Neuronal stem cell (in vitro differentiated cells): Measurements from ENCODE around the gene CDC42BPA.

ENCODE experiments used
- DNase-seq: peaks from one replicate; pipeline ENCODE4 v3.0.0-alpha.2; 2013; ENCODE audit warnings: low spot score
- H2AFZ ChIP-seq: one replicate; pipeline ENCODE4 v1.6.1; 2013; ENCODE audit warnings: mild to moderate bottlenecking, low read length, inconsistent platforms
- H2AK5ac ChIP-seq: 2 replicates; pipeline ENCODE4 v1.6.1; 2013; ENCODE audit warnings: low read depth, mild to moderate bottlenecking, inconsistent platforms, low read length, moderate library complexity, mixed read lengths
- H2BK120ac ChIP-seq: 2 replicates; pipeline ENCODE4 v1.6.1; 2013; ENCODE audit warnings: low read depth, mild to moderate bottlenecking, inconsistent platforms, low read length, moderate library complexity, mixed read lengths
- H2BK12ac ChIP-seq: one replicate; pipeline ENCODE4 v1.6.1; 2013; ENCODE audit warnings: low read length, inconsistent platforms
- H2BK15ac ChIP-seq: 2 replicates; pipeline ENCODE4 v1.6.1; 2013; ENCODE audit warnings: mild to moderate bottlenecking, low read length, inconsistent platforms, mixed read lengths
- H2BK5ac ChIP-seq: one replicate; pipeline ENCODE4 v1.6.1; 2013; ENCODE audit warnings: inconsistent platforms, mild to moderate bottlenecking, low read length, moderate library complexity
- H3K14ac ChIP-seq: one replicate; pipeline ENCODE4 v1.6.1; 2013; ENCODE audit warnings: low read length, inconsistent platforms
- H3K18ac ChIP-seq: 2 replicates; pipeline ENCODE4 v1.6.1; 2013; ENCODE audit warnings: low read length, inconsistent platforms
- H3K23ac ChIP-seq: 2 replicates; pipeline ENCODE4 v1.6.1; 2013; ENCODE audit warnings: low read depth, mild to moderate bottlenecking, mixed read lengths, low read length, inconsistent platforms; ENCODE audit not compliant: poor library complexity
- H3K27ac ChIP-seq: replicated peaks from 3 replicates; pipeline ENCODE4 v1.5.1; 2013; ENCODE audit warnings: low read length, inconsistent platforms
- H3K27me3 ChIP-seq, 3 experiments: 2 replicates each; pipeline ENCODE4 v1.6.1; 2013; ENCODE audit warnings: low read length in 3 of 3, mild to moderate bottlenecking in 2 of 3, inconsistent platforms in 1 of 3, low read depth in 1 of 3, mixed read lengths in 1 of 3, moderate library complexity in 1 of 3; ENCODE audit not compliant: control insufficient read depth in 3 of 3, insufficient read depth in 3 of 3
- H3K36me3 ChIP-seq, 2 donors: replicated peaks in 1 of 2; 2 replicates each; pipeline ENCODE4 v1.6.1; 2013; ENCODE audit warnings: low read length in 2 of 2; ENCODE audit not compliant: control insufficient read depth in 2 of 2, insufficient read depth in 2 of 2
- H3K4ac ChIP-seq: 2 replicates; pipeline ENCODE4 v1.6.1; 2013; ENCODE audit warnings: inconsistent platforms, mild to moderate bottlenecking, low read length, moderate library complexity
- H3K4me1 ChIP-seq, 2 donors: 1 replicate in 1 of 2; 2 replicates in 1 of 2; pipeline ENCODE4 v1.6.1; 2013; ENCODE audit warnings: low read length in 2 of 2, low read depth in 1 of 2; ENCODE audit not compliant: control insufficient read depth in 2 of 2, insufficient read depth in 1 of 2
- H3K4me2 ChIP-seq: one replicate; pipeline ENCODE4 v1.6.1; 2013; ENCODE audit warnings: mild to moderate bottlenecking, low read length, inconsistent platforms; ENCODE audit not compliant: insufficient read depth, poor library complexity, severe bottlenecking
- H3K4me3 ChIP-seq, 2 donors: 2 replicates each; pipeline ENCODE4 v1.5.1; 2013; ENCODE audit warnings: low read length in 2 of 2, mild to moderate bottlenecking in 2 of 2, inconsistent platforms in 1 of 2, moderate library complexity in 1 of 2
- H3K79me1 ChIP-seq: one replicate; pipeline ENCODE4 v1.6.1; 2013; ENCODE audit warnings: low read depth, mild to moderate bottlenecking, inconsistent platforms, low read length, moderate library complexity
- H3K9ac ChIP-seq: one replicate; pipeline ENCODE4 v1.6.1; 2013; ENCODE audit warnings: mild to moderate bottlenecking, low read depth, low read length, inconsistent platforms; ENCODE audit not compliant: poor library complexity
- H3K9me3 ChIP-seq, 2 donors: replicated peaks in 1 of 2; 2 replicates each; pipeline versions ENCODE3 to v1.6.1; 2013; ENCODE audit warnings: low read length in 2 of 2, mild to moderate bottlenecking in 2 of 2, inconsistent platforms in 1 of 2, low read depth in 1 of 2, mixed read lengths in 1 of 2, moderate library complexity in 1 of 2; ENCODE audit not compliant: control insufficient read depth in 2 of 2, insufficient read depth in 1 of 2
- H4K8ac ChIP-seq: one replicate; pipeline ENCODE4 v1.6.1; 2013; ENCODE audit warnings: low read depth, mild to moderate bottlenecking, inconsistent platforms, low read length, moderate library complexity
- H4K91ac ChIP-seq: one replicate; pipeline ENCODE4 v1.6.1; 2013; ENCODE audit warnings: low read length, low read depth, mild to moderate bottlenecking, inconsistent platforms; ENCODE audit not compliant: poor library complexity
- WGBS, 2 donors: extraction: QIAGEN DNeasy Blood & Tissue Kit; methylation state at CpG; one replicate each; pipeline ENCODE4 v1.1.7; 2013; ENCODE audit warnings: missing lambda C conversion rate in 2 of 2, mixed read lengths in 1 of 2; ENCODE audit not compliant: insufficient read length in 2 of 2, insufficient replicate concordance in 1 of 2; ENCODE audit errors: extremely low coverage in 2 of 2; 5-methylcytosine and 5-hydroxymethylcytosine counted together

The CDC42BPA gene

GRCh38 chr1:227268943-227269342 lies 49.3 kb downstream of the CDC42BPA start:
- Histone ChIP-seq H2BK120ac (no peak overlapping the region), H3K23ac (no peak overlapping the region), H3K4me1 (no peaks in the 10 kb centered on the region), H3K4me3 (no peak overlapping the region), H2BK5ac (no peak overlapping the region), H3K18ac (no peak overlapping the region), H2AK5ac (no peak overlapping the region), H3K9me3 (peaks cover 0 to 3% of the 10 kb centered on the region in 2 donors), H3K14ac (no peak overlapping the region), H3K27me3 (no peaks in the 10 kb centered on the region), H2BK12ac (no peak overlapping the region), H3K4ac (no peak overlapping the region), H2AFZ (no peak overlapping the region), H3K4me2 (no peak overlapping the region), H3K27ac (no peak overlapping the region), H3K79me1 (no peaks in the 10 kb centered on the region), H2BK15ac (no peak overlapping the region), H3K9ac (no peak overlapping the region), H4K91ac (no peak overlapping the region), H4K8ac (no peak overlapping the region), H3K36me3 (no peaks in the 10 kb centered on the region)
- DNase-seq, result no peak
- no CpG with 5 or more reads among the region's 1 CpG for WGBS, 2 donors

- Histone ChIP-seq H3K9ac (no peak overlapping the region), H3K14ac (no peak overlapping the region), H2BK5ac (no peak overlapping the region), H3K4me1 (no peaks in the 10 kb centered on the region), H2BK15ac (no peak overlapping the region), H3K4ac (no peak overlapping the region), H2AK5ac (no peak overlapping the region), H2BK120ac (no peak overlapping the region), H3K9me3 (peaks cover 0 to 3% of the 10 kb centered on the region in 2 donors), H4K91ac (no peak overlapping the region), H3K27ac (no peak overlapping the region), H3K4me3 (no peak overlapping the region), H3K36me3 (no peaks in the 10 kb centered on the region), H4K8ac (no peak overlapping the region), H2AFZ (no peak overlapping the region), H3K23ac (no peak overlapping the region), H2BK12ac (no peak overlapping the region), H3K4me2 (no peak overlapping the region), H3K18ac (no peak overlapping the region), H3K79me1 (no peaks in the 10 kb centered on the region), H3K27me3 (no peaks in the 10 kb centered on the region)
- DNase-seq, result no peak
- WGBS, 2 donors, result no CpG with 5 or more reads among the region's 3 CpGs
These were observed 52.4 kb downstream of the CDC42BPA start for GRCh38 chr1:227265891-227266290.

GRCh38 chr1:227263869-227264268 lies 54.4 kb downstream of the CDC42BPA start:
- peaks cover 0 to 3% of the 10 kb centered on the region in 2 donors for H3K9me3 ChIP-seq
- no peak overlapping the region for H3K4me2 ChIP-seq
- peaks cover 2% of the 10 kb centered on the region for H3K79me1 ChIP-seq
- no peak overlapping the region for H3K4me3 ChIP-seq
- H3K4me1 ChIP-seq, result no peaks in the 10 kb centered on the region
- no peak overlapping the region for H2BK120ac ChIP-seq
- H3K36me3 ChIP-seq, result no peaks in the 10 kb centered on the region
- no peak overlapping the region for H4K91ac ChIP-seq
- no peak overlapping the region for H2BK5ac ChIP-seq
- no peak overlapping the region for H2AFZ ChIP-seq
- no peak for DNase-seq
- H3K4ac ChIP-seq, result no peak overlapping the region
- no peak overlapping the region for H3K23ac ChIP-seq
- no peak overlapping the region for H3K9ac ChIP-seq
- H2BK15ac ChIP-seq, result no peak overlapping the region
- H2AK5ac ChIP-seq, result no peak overlapping the region
- H3K27me3 ChIP-seq, result no peaks in the 10 kb centered on the region
- no peak overlapping the region for H3K14ac ChIP-seq
- H4K8ac ChIP-seq, result no peak overlapping the region
- no peak overlapping the region for H3K18ac ChIP-seq
- no peak overlapping the region for H3K27ac ChIP-seq
- no CpG with 5 or more reads among the region's 1 CpG for WGBS, 2 donors
- H2BK12ac ChIP-seq, result no peak overlapping the region

GRCh38 chr1:227261501-227261900 lies 56.8 kb downstream of the CDC42BPA start:
- H3K4ac ChIP-seq, result no peak overlapping the region
- no peak overlapping the region for H3K27ac ChIP-seq
- no peak overlapping the region for H2BK12ac ChIP-seq
- H3K27me3 ChIP-seq, result no peaks in the 10 kb centered on the region
- peaks cover 2% of the 10 kb centered on the region for H3K79me1 ChIP-seq
- DNase-seq, result no peak
- H3K18ac ChIP-seq, result no peak overlapping the region
- H3K4me2 ChIP-seq, result no peak overlapping the region
- no peak overlapping the region for H4K91ac ChIP-seq
- H3K14ac ChIP-seq, result no peak overlapping the region
- H3K4me3 ChIP-seq, result no peak overlapping the region
- H2AFZ ChIP-seq, result no peak overlapping the region
- H2AK5ac ChIP-seq, result no peak overlapping the region
- no CpG with 5 or more reads among the region's 2 CpGs for WGBS, 2 donors
- no peaks in the 10 kb centered on the region for H3K4me1 ChIP-seq
- no peak overlapping the region for H3K23ac ChIP-seq
- peaks cover 0 to 3% of the 10 kb centered on the region in 2 donors for H3K9me3 ChIP-seq
- no peaks in the 10 kb centered on the region for H3K36me3 ChIP-seq
- H3K9ac ChIP-seq, result no peak overlapping the region
- H2BK120ac ChIP-seq, result no peak overlapping the region
- no peak overlapping the region for H2BK5ac ChIP-seq
- no peak overlapping the region for H4K8ac ChIP-seq
- H2BK15ac ChIP-seq, result no peak overlapping the region
